ENCODE measurements around the gene GSTA4.

Gene GSTA4

GRCh38 chr6:52976149-52976548 is 18.9 kb downstream of the GSTA4 start:
- Histone ChIP-seq H3K9ac (ENCODE audit: low read length) (no peak overlapping the region), H3K36me3 (ENCODE audit: low read length) (no peaks in the 10 kb centered on the region), H3K27ac (ENCODE audit: low read depth, low read length) (no peak overlapping the region), H3K4me3 (ENCODE audit: insufficient read depth, low read length, poor library complexity, severe bottlenecking) (no peak overlapping the region), H3K9me2 (replicated peaks; ENCODE audit: insufficient read depth, low read length) (no peaks in the 10 kb centered on the region), H2AFZ (ENCODE audit: low read depth, low read length, severe bottlenecking) (no peak overlapping the region), H4K20me1 (ENCODE audit: low read depth, low read length) (no peaks in the 10 kb centered on the region), H3K4me2 (ENCODE audit: low read depth, low read length, poor library complexity, severe bottlenecking) (no peak overlapping the region), H3K9me3 (ENCODE audit: insufficient read depth, low read length) (no peaks in the 10 kb centered on the region), H3F3A (ENCODE audit: insufficient read depth) (no peaks in the 10 kb centered on the region), H3K27me3 (ENCODE audit: low read length) (no peaks in the 10 kb centered on the region), H3K79me2 (ENCODE audit: insufficient read depth, low read length) (no peaks in the 10 kb centered on the region)
- TF ChIP-seq EZH2phosphoT487 (conservative IDR thresholded peaks at IDR 0.05; ENCODE audit: low read length) (no peak), CTCF (IDR thresholded peaks at IDR 0.05; ENCODE audit: insufficient read depth, low read length, poor library complexity, severe bottlenecking) (no peak)

- no peak overlapping the region for H2AFZ ChIP-seq (ENCODE audit: low read depth, low read length, severe bottlenecking)
- no peaks in the 10 kb centered on the region for H3K79me2 ChIP-seq (ENCODE audit: insufficient read depth, low read length)
- TF ChIP-seq EZH2phosphoT487 (conservative IDR thresholded peaks at IDR 0.05; ENCODE audit: low read length) = no peak
- no peak for TF ChIP-seq CTCF (IDR thresholded peaks at IDR 0.05; ENCODE audit: insufficient read depth, low read length, poor library complexity, severe bottlenecking)
- no peaks in the 10 kb centered on the region for H3K27me3 ChIP-seq (ENCODE audit: low read length)
- H3K27ac ChIP-seq (ENCODE audit: low read depth, low read length) = no peak overlapping the region
- no peaks in the 10 kb centered on the region for H3F3A ChIP-seq (ENCODE audit: insufficient read depth)
- no peaks in the 10 kb centered on the region for H4K20me1 ChIP-seq (ENCODE audit: low read depth, low read length)
- H3K4me3 ChIP-seq (ENCODE audit: insufficient read depth, low read length, poor library complexity, severe bottlenecking) = no peak overlapping the region
- H3K9me3 ChIP-seq (ENCODE audit: insufficient read depth, low read length) = no peaks in the 10 kb centered on the region
- no peaks in the 10 kb centered on the region for H3K9me2 ChIP-seq (replicated peaks; ENCODE audit: insufficient read depth, low read length)
- no peaks in the 10 kb centered on the region for H3K36me3 ChIP-seq (ENCODE audit: low read length)
- H3K9ac ChIP-seq (ENCODE audit: low read length) = no peak overlapping the region
- H3K4me2 ChIP-seq (ENCODE audit: low read depth, low read length, poor library complexity, severe bottlenecking) = no peak overlapping the region
Measured at GRCh38 chr6:52975580-52975979, 19.5 kb downstream of the GSTA4 start.

GRCh38 chr6:52972989-52973388 is 22.1 kb downstream of the GSTA4 start:
- Histone ChIP-seq H3K4me2 (ENCODE audit: low read depth, low read length, poor library complexity, severe bottlenecking) (no peak overlapping the region), H3F3A (ENCODE audit: insufficient read depth) (no peaks in the 10 kb centered on the region), H3K9me3 (ENCODE audit: insufficient read depth, low read length) (no peaks in the 10 kb centered on the region), H3K9me2 (replicated peaks; ENCODE audit: insufficient read depth, low read length) (no peaks in the 10 kb centered on the region), H3K27ac (ENCODE audit: low read depth, low read length) (no peak overlapping the region), H3K9ac (ENCODE audit: low read length) (no peak overlapping the region), H3K79me2 (ENCODE audit: insufficient read depth, low read length) (no peaks in the 10 kb centered on the region), H3K36me3 (ENCODE audit: low read length) (no peaks in the 10 kb centered on the region), H2AFZ (ENCODE audit: low read depth, low read length, severe bottlenecking) (no peak overlapping the region), H3K27me3 (ENCODE audit: low read length) (no peaks in the 10 kb centered on the region), H4K20me1 (ENCODE audit: low read depth, low read length) (no peaks in the 10 kb centered on the region), H3K4me3 (ENCODE audit: insufficient read depth, low read length, poor library complexity, severe bottlenecking) (no peak overlapping the region)
- TF ChIP-seq EZH2phosphoT487 (conservative IDR thresholded peaks at IDR 0.05; ENCODE audit: low read length) (no peak), CTCF (IDR thresholded peaks at IDR 0.05; ENCODE audit: insufficient read depth, low read length, poor library complexity, severe bottlenecking) (no peak)
